Measurements from ENCODE around the gene IGSF21. TPM values are rescaled to one million over a fixed set of nuclear protein-coding genes. Genes with fewer than 3 reads are reported as not detected.

The IGSF21 gene
- total and polyA plus RNA-seq, 2 of the 8 experiments (the other 6 are each of a cell fraction or from before 2014, with no cell fraction given), result 22.5 to 28.5 TPM

GRCh38 chr1:18380288-18380687 is 272.7 kb downstream of the IGSF21 start (continued):
- no peak for TF ChIP-seq JUN (IDR thresholded peaks at IDR 0.05; ENCODE audit: low read depth, low read length)
- no peak for TF ChIP-seq GABPA (IDR thresholded peaks at IDR 0.05; ENCODE audit: borderline replicate concordance, insufficient read depth, low read length)
- no peak for TF ChIP-seq TCF12 (IDR thresholded peaks at IDR 0.05; ENCODE audit: low read depth, low read length)
- TF ChIP-seq BACH1 (IDR thresholded peaks at IDR 0.05; ENCODE audit: low read length), result no peak
